ENCODE results near the gene TDG.

DNA sequence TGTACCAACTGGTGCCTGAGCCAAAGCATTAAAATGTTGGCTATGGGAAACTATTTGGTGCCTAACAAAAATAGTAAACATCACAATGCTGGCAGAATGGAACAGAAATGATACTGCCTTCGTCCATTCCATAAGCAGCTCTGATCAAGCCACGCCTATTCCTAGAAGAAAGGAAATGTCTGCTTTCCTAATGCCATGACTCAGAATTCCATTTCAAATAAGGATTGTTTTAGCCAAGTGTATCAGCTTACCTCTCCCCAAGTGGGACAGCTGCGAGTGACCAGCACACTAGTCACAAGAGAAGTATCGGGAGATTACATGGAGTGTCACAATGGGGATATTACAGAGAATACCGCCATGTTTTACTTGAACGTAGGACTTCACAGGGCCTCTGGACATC lies 45.6 kb downstream of the TDG start:
- TF ChIP-seq, protein P1, sequence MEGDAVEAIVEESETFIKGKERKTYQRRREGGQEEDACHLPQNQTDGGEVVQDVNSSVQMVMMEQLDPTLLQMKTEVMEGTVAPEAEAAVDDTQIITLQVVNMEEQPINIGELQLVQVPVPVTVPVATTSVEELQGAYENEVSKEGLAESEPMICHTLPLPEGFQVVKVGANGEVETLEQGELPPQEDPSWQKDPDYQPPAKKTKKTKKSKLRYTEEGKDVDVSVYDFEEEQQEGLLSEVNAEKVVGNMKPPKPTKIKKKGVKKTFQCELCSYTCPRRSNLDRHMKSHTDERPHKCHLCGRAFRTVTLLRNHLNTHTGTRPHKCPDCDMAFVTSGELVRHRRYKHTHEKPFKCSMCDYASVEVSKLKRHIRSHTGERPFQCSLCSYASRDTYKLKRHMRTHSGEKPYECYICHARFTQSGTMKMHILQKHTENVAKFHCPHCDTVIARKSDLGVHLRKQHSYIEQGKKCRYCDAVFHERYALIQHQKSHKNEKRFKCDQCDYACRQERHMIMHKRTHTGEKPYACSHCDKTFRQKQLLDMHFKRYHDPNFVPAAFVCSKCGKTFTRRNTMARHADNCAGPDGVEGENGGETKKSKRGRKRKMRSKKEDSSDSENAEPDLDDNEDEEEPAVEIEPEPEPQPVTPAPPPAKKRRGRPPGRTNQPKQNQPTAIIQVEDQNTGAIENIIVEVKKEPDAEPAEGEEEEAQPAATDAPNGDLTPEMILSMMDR (IDR thresholded peaks at IDR 0.05): no peak
- TF ChIP-seq POLR2AphosphoS5 (IDR thresholded peaks at IDR 0.05; ENCODE audit: low read depth, low read length) (no peak), SIN3A (IDR thresholded peaks at IDR 0.05; ENCODE audit: borderline replicate concordance, insufficient read depth, low read depth, low read length) (no peak), TCF7L2 (IDR thresholded peaks at IDR 0.05; ENCODE audit: low read depth, low read length) (no peak)
- TF ChIP-seq, protein P2, sequence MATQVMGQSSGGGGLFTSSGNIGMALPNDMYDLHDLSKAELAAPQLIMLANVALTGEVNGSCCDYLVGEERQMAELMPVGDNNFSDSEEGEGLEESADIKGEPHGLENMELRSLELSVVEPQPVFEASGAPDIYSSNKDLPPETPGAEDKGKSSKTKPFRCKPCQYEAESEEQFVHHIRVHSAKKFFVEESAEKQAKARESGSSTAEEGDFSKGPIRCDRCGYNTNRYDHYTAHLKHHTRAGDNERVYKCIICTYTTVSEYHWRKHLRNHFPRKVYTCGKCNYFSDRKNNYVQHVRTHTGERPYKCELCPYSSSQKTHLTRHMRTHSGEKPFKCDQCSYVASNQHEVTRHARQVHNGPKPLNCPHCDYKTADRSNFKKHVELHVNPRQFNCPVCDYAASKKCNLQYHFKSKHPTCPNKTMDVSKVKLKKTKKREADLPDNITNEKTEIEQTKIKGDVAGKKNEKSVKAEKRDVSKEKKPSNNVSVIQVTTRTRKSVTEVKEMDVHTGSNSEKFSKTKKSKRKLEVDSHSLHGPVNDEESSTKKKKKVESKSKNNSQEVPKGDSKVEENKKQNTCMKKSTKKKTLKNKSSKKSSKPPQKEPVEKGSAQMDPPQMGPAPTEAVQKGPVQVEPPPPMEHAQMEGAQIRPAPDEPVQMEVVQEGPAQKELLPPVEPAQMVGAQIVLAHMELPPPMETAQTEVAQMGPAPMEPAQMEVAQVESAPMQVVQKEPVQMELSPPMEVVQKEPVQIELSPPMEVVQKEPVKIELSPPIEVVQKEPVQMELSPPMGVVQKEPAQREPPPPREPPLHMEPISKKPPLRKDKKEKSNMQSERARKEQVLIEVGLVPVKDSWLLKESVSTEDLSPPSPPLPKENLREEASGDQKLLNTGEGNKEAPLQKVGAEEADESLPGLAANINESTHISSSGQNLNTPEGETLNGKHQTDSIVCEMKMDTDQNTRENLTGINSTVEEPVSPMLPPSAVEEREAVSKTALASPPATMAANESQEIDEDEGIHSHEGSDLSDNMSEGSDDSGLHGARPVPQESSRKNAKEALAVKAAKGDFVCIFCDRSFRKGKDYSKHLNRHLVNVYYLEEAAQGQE (IDR thresholded peaks at IDR 0.05; ENCODE audit: insufficient read depth in 1 of 2, low read depth in 2 of 2, low read length in 1 of 2): no peak

All from Panc1 (cell line).